Measurements from ENCODE around the gene VPS35L. TPM values are rescaled to one million over a fixed set of nuclear protein-coding genes. Genes with fewer than 3 reads are reported as not detected.

Gene VPS35L
- total and polyA plus RNA-seq, 4 donors, result 27.4 to 65.4 (median 47.1) TPM

GRCh38 chr16:19605701-19606100 lies 50.2 kb downstream of the VPS35L start:
- Histone ChIP-seq H3K9me3 (ENCODE audit: control insufficient read depth in 4 of 4, insufficient read depth in 3 of 4, low read length in 3 of 4) (no peaks in the 10 kb centered on the region), H3K36me3 (ENCODE audit: control insufficient read depth in 4 of 4, insufficient read depth in 4 of 4, low read length in 4 of 4) (peaks cover 8 to 31% (median 14%) of the 10 kb centered on the region in 4 donors), H3K27ac (ENCODE audit: low read depth in 1 of 2, low read length in 1 of 2) (no peak overlapping the region), H3K4me3 (no peak overlapping the region), H3K27me3 (ENCODE audit: control insufficient read depth in 3 of 3, insufficient read depth in 3 of 3, low read length in 2 of 3) (no peaks in the 10 kb centered on the region), H3K9ac (ENCODE audit: insufficient read depth in 1 of 2, low read length in 2 of 2) (no peak overlapping the region), H3K4me1 (ENCODE audit: control insufficient read depth in 5 of 5, insufficient read depth in 5 of 5, low read length in 5 of 5) (no peaks in the 10 kb centered on the region)
- no peak for DNase-seq
- 98 to 100% methylated on average over 1 of the region's 1 CpG for WGBS, 2 donors
- no peak for TF ChIP-seq CTCF (IDR thresholded peaks at IDR 0.05; ENCODE audit: control extremely low read depth, extremely low read depth)
- ATAC-seq (ENCODE audit: insufficient read depth, low FRiP score), result no peak

- DNase-seq, result no peak
- no peaks in the 10 kb centered on the region for H3K4me1 ChIP-seq (ENCODE audit: control insufficient read depth in 5 of 5, insufficient read depth in 5 of 5, low read length in 5 of 5)
- peaks cover 14 to 28% (median 15%) of the 10 kb centered on the region in 4 donors for H3K36me3 ChIP-seq (ENCODE audit: control insufficient read depth in 4 of 4, insufficient read depth in 4 of 4, low read length in 4 of 4)
- no peak overlapping the region for H3K4me3 ChIP-seq
- H3K9ac ChIP-seq (ENCODE audit: insufficient read depth in 1 of 2, low read length in 2 of 2), result no peak overlapping the region
- 93 to 94% methylated on average over 8 of the region's 8 CpGs for WGBS, 2 donors
- no peak for TF ChIP-seq CTCF (IDR thresholded peaks at IDR 0.05; ENCODE audit: control extremely low read depth, extremely low read depth)
- no peak for ATAC-seq (ENCODE audit: insufficient read depth, low FRiP score)
- H3K9me3 ChIP-seq (ENCODE audit: control insufficient read depth in 4 of 4, insufficient read depth in 3 of 4, low read length in 3 of 4), result no peaks in the 10 kb centered on the region
- no peak overlapping the region for H3K27ac ChIP-seq (ENCODE audit: low read depth in 1 of 2, low read length in 1 of 2)
- no peaks in the 10 kb centered on the region for H3K27me3 ChIP-seq (ENCODE audit: control insufficient read depth in 3 of 3, insufficient read depth in 3 of 3, low read length in 2 of 3)
Observed at GRCh38 chr16:19607616-19608280, 52.2 kb downstream of the VPS35L start.

- no peak for TF ChIP-seq CTCF (IDR thresholded peaks at IDR 0.05; ENCODE audit: control extremely low read depth, extremely low read depth)
- Histone ChIP-seq H3K9me3 (ENCODE audit: control insufficient read depth in 4 of 4, insufficient read depth in 3 of 4, low read length in 3 of 4) (no peaks in the 10 kb centered on the region), H3K4me1 (ENCODE audit: control insufficient read depth in 5 of 5, insufficient read depth in 5 of 5, low read length in 5 of 5) (no peaks in the 10 kb centered on the region), H3K27me3 (ENCODE audit: control insufficient read depth in 3 of 3, insufficient read depth in 3 of 3, low read length in 2 of 3) (no peaks in the 10 kb centered on the region), H3K4me3 (no peak overlapping the region), H3K9ac (ENCODE audit: insufficient read depth in 1 of 2, low read length in 2 of 2) (no peak overlapping the region), H3K36me3 (ENCODE audit: control insufficient read depth in 4 of 4, insufficient read depth in 4 of 4, low read length in 4 of 4) (peaks cover 14 to 30% (median 18%) of the 10 kb centered on the region in 4 donors), H3K27ac (ENCODE audit: low read depth in 1 of 2, low read length in 1 of 2) (no peak overlapping the region)
- WGBS, 2 donors, result 81 to 85% methylated on average over 5 of the region's 5 CpGs
- no peak for DNase-seq
- ATAC-seq (ENCODE audit: insufficient read depth, low FRiP score), result no peak
Observed at GRCh38 chr16:19609359-19609758, 53.9 kb downstream of the VPS35L start.

GRCh38 chr16:19610200-19610599 lies 54.7 kb downstream of the VPS35L start:
- no peaks in the 10 kb centered on the region for H3K27me3 ChIP-seq (ENCODE audit: control insufficient read depth in 3 of 3, insufficient read depth in 3 of 3, low read length in 2 of 3)
- H3K4me1 ChIP-seq (ENCODE audit: control insufficient read depth in 5 of 5, insufficient read depth in 5 of 5, low read length in 5 of 5), result no peaks in the 10 kb centered on the region
- H3K4me3 ChIP-seq, result no peak overlapping the region
- DNase-seq (no peak), ATAC-seq (ENCODE audit: insufficient read depth, low FRiP score) (no peak)
- no peak for TF ChIP-seq CTCF (IDR thresholded peaks at IDR 0.05; ENCODE audit: control extremely low read depth, extremely low read depth)
- peaks cover 14 to 26% (median 18%) of the 10 kb centered on the region in 4 donors for H3K36me3 ChIP-seq (ENCODE audit: control insufficient read depth in 4 of 4, insufficient read depth in 4 of 4, low read length in 4 of 4)
- H3K9me3 ChIP-seq (ENCODE audit: control insufficient read depth in 4 of 4, insufficient read depth in 3 of 4, low read length in 3 of 4), result no peaks in the 10 kb centered on the region
- H3K9ac ChIP-seq (ENCODE audit: insufficient read depth in 1 of 2, low read length in 2 of 2), result no peak overlapping the region
- WGBS, 2 donors, result 97 to 98% methylated on average over 13 of the region's 13 CpGs
- H3K27ac ChIP-seq (ENCODE audit: low read depth in 1 of 2, low read length in 1 of 2), result no peak overlapping the region
